Measurements from ENCODE around the gene HOXC5.

HOXC5 gene

GRCh38 chr12:54082397-54082892 lies 49.6 kb downstream of the HOXC5 start:
- Histone ChIP-seq H3K4me3 (ENCODE audit: insufficient read length, low read depth) (no peak overlapping the region), H3K27me3 (ENCODE audit: insufficient read depth, insufficient read length) (peaks cover 87% of the 10 kb centered on the region), H3K9me3 (ENCODE audit: insufficient read depth, low read length) (no peaks in the 10 kb centered on the region), H3K9ac (ENCODE audit: insufficient read length, low read depth) (no peak overlapping the region), H3K4me1 (ENCODE audit: insufficient read depth, insufficient read length) (peaks cover 2% of the 10 kb centered on the region), H3K36me3 (ENCODE audit: insufficient read depth, insufficient read length, low read length) (no peaks in the 10 kb centered on the region)
- TF ChIP-seq ZNF274 (IDR thresholded peaks at IDR 0.05; ENCODE audit: low read depth, low read length) (no peak), SUZ12 (IDR thresholded peaks at IDR 0.05; ENCODE audit: extremely low read depth, insufficient read depth, insufficient read length) (no peak), YY1 (IDR thresholded peaks at IDR 0.05; ENCODE audit: insufficient read depth, insufficient read length) (no peak)
- no peak for DNase-seq (ENCODE audit: low read depth, low spot score)
